Measurements from ENCODE around the gene ENO4. TPM values are rescaled to one million over a fixed set of nuclear protein-coding genes. Genes with fewer than 3 reads are reported as not detected.
A peak's percentile ranks its signal among the peaks of the same experiment; 100 is the strongest.

ENO4 gene
- total RNA-seq, 4 donors from 2014 or later: 0.17 to 1.1 (median 0.29) TPM; not detected in 1

DNA sequence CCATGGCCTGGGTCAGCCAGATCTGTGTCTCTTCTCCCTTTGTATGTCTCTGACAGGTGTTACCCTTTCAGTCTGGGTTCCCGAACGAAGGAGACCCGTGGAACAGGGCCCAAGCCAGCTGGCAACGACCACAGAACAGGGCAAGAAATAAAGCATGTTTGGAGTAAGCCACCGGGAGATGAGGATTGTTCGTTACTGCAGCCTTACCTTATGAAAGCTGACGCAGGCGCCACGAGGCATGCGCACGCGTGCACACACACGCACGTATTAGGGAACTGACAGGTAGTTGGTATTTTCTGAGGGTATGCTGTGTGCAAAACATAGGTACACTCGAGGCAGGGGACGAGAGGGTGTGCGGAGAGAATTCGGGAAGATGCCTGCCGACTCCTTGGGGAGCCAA is 46.4 kb upstream of the ENO4 start:
- H3K4me3 ChIP-seq: no peak overlapping the region
- WGBS: 91% methylated on average over 19 of the region's 19 CpGs
- H3K27ac ChIP-seq (replicated peaks in 1 of 4): no peak overlapping the region
- peaks cover 0 to 41% (median 0%) of the 10 kb centered on the region in 4 donors for H3K27me3 ChIP-seq
- no peak for TF ChIP-seq POLR2A (IDR thresholded peaks at IDR 0.05; ENCODE audit: low read depth)
- no peak for TF ChIP-seq EP300 (IDR thresholded peaks at IDR 0.05)
- TF ChIP-seq CTCF (IDR thresholded peaks at IDR 0.05): no peak
- no peak for TF ChIP-seq POLR2AphosphoS5 (IDR thresholded peaks at IDR 0.05)
- intact Hi-C loops (cut with DNase I): no loop called here
- H3K9me3 ChIP-seq: no peaks in the 10 kb centered on the region
- H3K4me1 ChIP-seq: no peaks in the 10 kb centered on the region
- H3K36me3 ChIP-seq: no peaks in the 10 kb centered on the region
- no peak for DNase-seq (ENCODE audit: extremely low spot score)

- Histone ChIP-seq H3K27me3 (peaks cover 0 to 45% (median 0%) of the 10 kb centered on the region in 4 donors), H3K4me3 (no peak overlapping the region), H3K4me1 (no peaks in the 10 kb centered on the region), H3K27ac (replicated peaks in 1 of 4) (no peak overlapping the region), H3K36me3 (no peaks in the 10 kb centered on the region), H3K9me3 (no peaks in the 10 kb centered on the region)
- TF ChIP-seq CTCF (IDR thresholded peaks at IDR 0.05) (no peak), EP300 (IDR thresholded peaks at IDR 0.05) (no peak), POLR2AphosphoS5 (IDR thresholded peaks at IDR 0.05) (no peak), POLR2A (IDR thresholded peaks at IDR 0.05; ENCODE audit: low read depth) (no peak)
- no peak for DNase-seq (ENCODE audit: extremely low spot score)
- intact Hi-C loops (cut with DNase I): no loop called here
- WGBS: 66% methylated on average over 22 of the region's 22 CpGs
Measured at GRCh38 chr10:116803451-116804249, 45.6 kb upstream of the ENO4 start.

DNA sequence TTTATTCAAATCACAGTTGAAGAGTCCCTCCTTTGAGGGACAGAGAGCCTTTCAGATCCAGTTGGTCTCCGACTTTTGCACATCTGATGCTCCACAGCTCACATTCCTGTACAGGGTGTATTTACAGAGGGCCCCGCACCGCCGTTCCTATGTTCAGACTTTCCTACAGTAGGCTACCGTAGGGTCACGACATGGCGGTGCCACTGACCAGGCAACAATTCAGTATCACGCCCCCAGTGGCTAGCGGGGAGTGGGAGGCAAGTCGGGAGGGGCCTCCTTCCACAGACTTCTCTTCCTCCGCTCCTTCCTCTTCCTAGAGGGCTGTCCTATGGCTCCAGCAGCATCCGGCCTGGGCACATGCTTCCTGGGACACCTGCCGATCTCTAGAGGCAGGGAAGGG is 40.6 kb upstream of the ENO4 start:
- DNase-seq (ENCODE audit: extremely low spot score): no peak
- Histone ChIP-seq H3K4me1 (peaks cover 0 to 6% (median 0%) of the 10 kb centered on the region in 4 donors), H3K9me3 (no peaks in the 10 kb centered on the region), H3K4me3 (no peak overlapping the region), H3K27me3 (peaks cover 0 to 65% (median 0%) of the 10 kb centered on the region in 4 donors), H3K36me3 (no peaks in the 10 kb centered on the region), H3K27ac (replicated peaks in 1 of 4) (no peak overlapping the region)
- 91% methylated on average over 13 of the region's 13 CpGs for WGBS
- intact Hi-C loops (cut with DNase I): no loop called here
- TF ChIP-seq POLR2A (IDR thresholded peaks at IDR 0.05; ENCODE audit: low read depth) (no peak), EP300 (IDR thresholded peaks at IDR 0.05) (no peak)

- H3K4me1 ChIP-seq: peaks cover 0 to 6% (median 0%) of the 10 kb centered on the region in 4 donors
- H3K27ac ChIP-seq (replicated peaks in 1 of 4): no peak overlapping the region
- no peaks in the 10 kb centered on the region for H3K9me3 ChIP-seq
- TF ChIP-seq POLR2AphosphoS5 (IDR thresholded peaks at IDR 0.05) (no peak), CTCF (IDR thresholded peaks at IDR 0.05) (peak in 1 of 3 experiments; percentile 36)
- H3K27me3 ChIP-seq: peaks cover 0 to 65% (median 0%) of the 10 kb centered on the region in 4 donors
- no peaks in the 10 kb centered on the region for H3K36me3 ChIP-seq
- intact Hi-C loops (cut with DNase I): no loop called here
- DNase-seq (ENCODE audit: extremely low spot score): no peak
- 52% methylated on average over 19 of the region's 20 CpGs for WGBS
- no peak overlapping the region for H3K4me3 ChIP-seq
Measured at GRCh38 chr10:116809483-116810119, 39.7 kb upstream of the ENO4 start.

DNA sequence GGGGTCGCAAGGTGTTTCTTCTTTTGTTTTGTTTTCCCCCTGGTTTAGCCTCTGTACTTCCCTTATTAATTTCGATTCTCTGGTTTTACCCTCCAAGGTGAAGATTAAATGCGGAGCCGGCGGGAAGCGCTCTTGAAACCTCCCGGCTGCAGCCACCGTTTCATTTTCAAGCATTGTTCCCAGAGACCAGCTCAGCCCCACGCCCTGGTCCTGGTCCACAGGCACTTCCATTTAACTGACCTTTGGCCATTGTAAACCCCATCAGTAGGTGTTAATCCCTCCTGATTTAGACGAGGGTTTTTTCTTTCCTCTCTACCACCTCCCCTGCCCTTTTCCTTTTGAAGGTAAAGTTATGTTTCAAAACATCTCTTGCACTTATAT is 39.2 kb upstream of the ENO4 start:
- Histone ChIP-seq H3K4me3 (no peak overlapping the region), H3K9me3 (no peaks in the 10 kb centered on the region), H3K36me3 (no peaks in the 10 kb centered on the region), H3K4me1 (peaks cover 0 to 6% (median 0%) of the 10 kb centered on the region in 4 donors), H3K27ac (replicated peaks in 1 of 4) (no peak overlapping the region), H3K27me3 (peaks cover 0 to 64% (median 0%) of the 10 kb centered on the region in 4 donors)
- DNase-seq (ENCODE audit: extremely low spot score): no peak
- intact Hi-C loops (cut with DNase I): no loop called here
- TF ChIP-seq CTCF (IDR thresholded peaks at IDR 0.05): no peak
- no peak for TF ChIP-seq EP300 (IDR thresholded peaks at IDR 0.05)
- TF ChIP-seq POLR2A (IDR thresholded peaks at IDR 0.05; ENCODE audit: low read depth): no peak
- WGBS: 46% methylated on average over 10 of the region's 10 CpGs
